GM12878 (cell line): Measurements from ENCODE around the gene C1QTNF1. TPM values are rescaled to one million over a fixed set of nuclear protein-coding genes. Genes with fewer than 3 reads are reported as not detected.

Experiments used
- ATAC-seq: fragments of 200-7000 bp; cut with Tn5 transposase; 3 replicates; pipeline ENCODE4 v1.9.1; 2020; ENCODE audit warnings: mild to moderate bottlenecking, moderate library complexity
- BruUV-seq: library from RNA; stranded (reverse); fragments of 400-500 nt; replicated peaks from 2 replicates; lab custom pipeline; 2021; lab: Mats Ljungman, UMichigan
- CTCF ChIA-PET: fragments of 300-600 bp; sonication (Branson Sonifier 250); formaldehyde crosslinking; extraction: SDS; loops from one replicate; lab custom pipeline; 2021; ENCODE audit warnings: inconsistent platforms; lab: Yijun Ruan, JAX
- POLR2A ChIA-PET: fragments of 350-600 bp; formaldehyde crosslinking; extraction: SDS; loops from one replicate; lab custom pipeline; 2021; ENCODE audit warnings: inconsistent platforms; lab: Charles Lee
- RAD21 ChIA-PET: fragments of 300-600 bp; sonication (Branson Sonifier 250); formaldehyde crosslinking; loops from one replicate; lab custom pipeline; 2023; ENCODE audit warnings: antibody characterized with exemption; ENCODE audit not compliant: unreplicated experiment; lab: Charles Lee
- SMC1A ChIA-PET: fragments of 300-600 bp; sonication (Branson Sonifier 250); formaldehyde crosslinking; loops from one replicate; lab custom pipeline; 2023; ENCODE audit not compliant: unreplicated experiment, uncharacterized antibody; lab: Charles Lee
- DNase-seq: peaks from one replicate; pipeline ENCODE4 v3.0.0-alpha.2; 2011; ENCODE audit warnings: low read depth, low spot score
- FAIRE-seq: peaks from 3 replicates; lab custom pipeline; 2011; peaks lifted over from hg19 to GRCh38; lab: Jason Lieb, UNC
- H2AFZ ChIP-seq: 2 replicates; pipeline ENCODE4 v1.6.0; 2011; ENCODE audit warnings: low read depth, low read length, control low read depth; ENCODE audit not compliant: control insufficient read depth
- H3K27ac ChIP-seq: 2 replicates; pipeline ENCODE4 v1.5.1; 2011; ENCODE audit warnings: control low read depth; ENCODE audit not compliant: control insufficient read depth, insufficient read depth
- H3K27me3 ChIP-seq, 2 experiments: replicated peaks in 1 of 2; 2 replicates each; pipeline versions ENCODE4 v1.6.0 to v1.6.1; 2011; ENCODE audit warnings: low read length in 1 of 2; ENCODE audit not compliant: control insufficient read depth in 2 of 2, insufficient read depth in 2 of 2
- H3K36me3 ChIP-seq, 2 experiments: 2 replicates each; pipeline ENCODE4 v1.5.1; 2011; ENCODE audit warnings: low read length in 1 of 2; ENCODE audit not compliant: control insufficient read depth in 2 of 2, insufficient read depth in 2 of 2
- H3K4me1 ChIP-seq: 2 replicates; pipeline ENCODE4 v1.6.1; 2011; ENCODE audit warnings: mild to moderate bottlenecking, low read length, moderate library complexity, mixed read lengths; ENCODE audit not compliant: control insufficient read depth, insufficient read depth
- H3K4me2 ChIP-seq: 2 replicates; pipeline ENCODE4 v1.6.0; 2011; ENCODE audit warnings: control low read depth; ENCODE audit not compliant: control insufficient read depth, insufficient read depth
- H3K4me3 ChIP-seq: fragments of 200-600 bp; sonication (generic); 2 replicates; pipeline ENCODE4 v1.5.1; 2016
- H3K79me2 ChIP-seq: 2 replicates; pipeline ENCODE4 v1.6.0; 2011; ENCODE audit warnings: low read length; ENCODE audit not compliant: control insufficient read depth, insufficient read depth
- H3K9ac ChIP-seq: 2 replicates; pipeline ENCODE4 v1.8.0; 2011; ENCODE audit warnings: low read length, control low read depth, mixed read lengths; ENCODE audit not compliant: control insufficient read depth, insufficient read depth
- H3K9me3 ChIP-seq: replicated peaks from 3 replicates; pipeline ENCODE4 v1.5.1; 2011; ENCODE audit warnings: mild to moderate bottlenecking, low read length; ENCODE audit not compliant: control insufficient read depth, insufficient read depth
- H4K20me1 ChIP-seq: 2 replicates; pipeline ENCODE4 v1.6.0; 2011; ENCODE audit not compliant: control insufficient read depth, insufficient read depth
- BRCA1 ChIP-seq: IDR thresholded peaks from 2 replicates; pipeline ENCODE4 v1.6.1; 2011; ENCODE audit warnings: low read depth, low read length, improper control_type of control experiment
- CEBPB ChIP-seq, 2 experiments: fragments of 150-350 bp in 1 of 2; IDR thresholded peaks; 2 replicates each; pipeline ENCODE4 v1.6.1; 2012 to 2014; ENCODE audit warnings: low read depth in 2 of 2, low read length in 2 of 2, borderline replicate concordance in 1 of 2, inconsistent platforms in 1 of 2
- CUX1 ChIP-seq: IDR thresholded peaks from 2 replicates; pipeline ENCODE4 v1.6.1; 2012; ENCODE audit warnings: improper control_type of control experiment, low read depth, low read length; ENCODE audit not compliant: insufficient replicate concordance
- EP300 ChIP-seq, 2 experiments: fragments of 150-350 bp in 1 of 2; IDR thresholded peaks; 2 replicates each; pipeline ENCODE4 v1.6.1; 2011 to 2012; ENCODE audit warnings: low read depth in 2 of 2, low read length in 2 of 2, borderline replicate concordance in 1 of 2, improper control_type of control experiment in 1 of 2, inconsistent platforms in 1 of 2; ENCODE audit not compliant: control insufficient read depth in 1 of 2
- JUNB ChIP-seq: IDR thresholded peaks from 2 replicates; pipeline ENCODE4 v1.6.1; 2016; ENCODE audit warnings: antibody characterized with exemption, mild to moderate bottlenecking
- MXI1 ChIP-seq: fragments of 150-350 bp; IDR thresholded peaks from 2 replicates; pipeline ENCODE4 v1.6.1; 2011; ENCODE audit warnings: low read depth, mild to moderate bottlenecking, inconsistent platforms, low read length, improper control_type of control experiment
- RELA ChIP-seq: fragments of 450-650 bp; IDR thresholded peaks from 2 replicates; pipeline ENCODE4 v1.8.0; 2014; ENCODE audit warnings: borderline replicate concordance; ENCODE audit not compliant: partially characterized antibody
- RELB ChIP-seq: fragments of 450-650 bp; IDR thresholded peaks from 2 replicates; pipeline ENCODE4 v1.6.1; 2017; ENCODE audit warnings: low read depth, mild to moderate bottlenecking, moderate library complexity
- SMC3 ChIP-seq: IDR thresholded peaks from 2 replicates; pipeline ENCODE4 v1.6.1; 2011; ENCODE audit warnings: low read length, improper control_type of control experiment, borderline replicate concordance
- SUPT20H ChIP-seq: IDR thresholded peaks from 2 replicates; pipeline ENCODE4 v1.6.1; 2011; ENCODE audit warnings: low read depth, mild to moderate bottlenecking, low read length, moderate library complexity, borderline replicate concordance; ENCODE audit not compliant: control insufficient read depth
- TARDBP ChIP-seq: IDR thresholded peaks from 2 replicates; pipeline ENCODE4 v1.6.1; 2016; ENCODE audit warnings: borderline replicate concordance
- TBL1XR1 ChIP-seq: IDR thresholded peaks from 2 replicates; pipeline ENCODE4 v1.6.1; 2012; ENCODE audit warnings: low read depth, low read length, improper control_type of control experiment
- TCF7 ChIP-seq: IDR thresholded peaks from 2 replicates; pipeline ENCODE4 v1.6.1; 2014; ENCODE audit warnings: antibody characterized with exemption, borderline replicate concordance
- WGBS: methylation state at CpG from one replicate; pipeline ENCODE4 v1.1.6; 2016; ENCODE audit warnings: low lambda C conversion rate; ENCODE audit not compliant: insufficient replicate concordance, insufficient coverage; ENCODE audit errors: missing lambda C conversion rate; 5-methylcytosine and 5-hydroxymethylcytosine counted together
- in situ Hi-C: fragments of 300-500 bp; cut with MboI; formaldehyde crosslinking; loops from 9 replicates; pipeline ENCODE4 v1.14.3; 2018; ENCODE audit warnings: mixed read lengths
- intact Hi-C: fragments of 100-400 bp; cut with micrococcal nuclease; formaldehyde crosslinking; loops from one replicate; pipeline ENCODE4 v1.14.2; 2022; ENCODE audit not compliant: unreplicated experiment
- polyA plus RNA-seq, 11 experiments: library from polyadenylated mRNA; depleted of rRNA in 4 of 11; unstranded in 6 of 11; stranded (reverse) in 5 of 11; fragments of >200 nt; fragmentation: Nextera tagmentation in 4 of 11; fragmentation: Illumina TruSeq in 1 of 11; extraction: Ambion mirVana in 4 of 11; extraction: Trizol in 1 of 11; gene quantifications; 1 replicate in 1 of 11; 2 replicates in 10 of 11; pipeline versions ENCODE4 v1.2.1 to v1.2.3, GENCODE V29; 2011 to 2016; ENCODE audit warnings: inconsistent platforms in 2 of 11, missing spikeins in 2 of 11, low read depth in 1 of 11
- total RNA-seq, 4 experiments: library from RNA; depleted of rRNA in 3 of 4; stranded (reverse); fragments of >200 nt in 3 of 4; fragmentation: Illumina TruSeq in 1 of 4; extraction: Trizol in 1 of 4; gene quantifications; 2 replicates each; pipeline versions ENCODE4 v1.2.1 to v1.2.3, GENCODE V29; 2013 to 2021

C1QTNF1 gene
- total and polyA plus RNA-seq, 10 of the 15 experiments (the other 5 are each of a cell fraction or from before 2014, with no cell fraction given) = 0.05 to 1.1 (median 0.15) TPM; not detected in 4

GRCh38 chr17:79094261-79094660 lies 70.3 kb downstream of the C1QTNF1 start (continued):
- TF ChIP-seq SMC3 = no peak
- TF ChIP-seq RELA = no peak
- no peak for TF ChIP-seq TBL1XR1
- TF ChIP-seq SUPT20H = no peak
- TF ChIP-seq MXI1 = no peak
- TF ChIP-seq TCF7 = no peak
- TF ChIP-seq TARDBP = no peak
- no peak for TF ChIP-seq JUNB
- no peak for TF ChIP-seq EP300 (IDR thresholded peaks at IDR 0.05; ENCODE audit: borderline replicate concordance in 1 of 2, control insufficient read depth in 1 of 2, low read depth in 2 of 2, low read length in 2 of 2)

- Histone ChIP-seq H3K4me1 (no peaks in the 10 kb centered on the region), H3K79me2 (no peaks in the 10 kb centered on the region), H3K4me2 (no peak overlapping the region), H3K9me3 (no peaks in the 10 kb centered on the region), H3K27me3 (no peaks in the 10 kb centered on the region; a peak in 3 of 4 replicates), H2AFZ (no peak overlapping the region), H3K9ac (no peak overlapping the region), H3K36me3 (no peaks in the 10 kb centered on the region), H3K27ac (no peak overlapping the region), H3K4me3 (no peak overlapping the region), H4K20me1 (no peaks in the 10 kb centered on the region)
- RAD21 ChIA-PET = no interaction called here
- BruUV-seq = no TSS peak
- POLR2A ChIA-PET = no interaction called here
- in situ Hi-C loops (no loop called here), intact Hi-C loops (no loop called here)
- no peak for FAIRE-seq
- SMC1A ChIA-PET = no interaction called here
- no peak; the same call in 2 of the 3 replicates for ATAC-seq
- DNase-seq = no peak
- CTCF ChIA-PET = no interaction called here
- WGBS = 37% methylated on average over 15 of the region's 15 CpGs
- TF ChIP-seq CEBPB (IDR thresholded peaks at IDR 0.05; ENCODE audit: borderline replicate concordance in 1 of 2, low read depth in 2 of 2, low read length in 2 of 2) = no peak
- TF ChIP-seq CUX1 = no peak
- no peak for TF ChIP-seq RELB
- no peak for TF ChIP-seq BRCA1
Observed at GRCh38 chr17:79095345-79096055, 71.5 kb downstream of the C1QTNF1 start.
